ENCODE data around the gene CDKN2B-AS1. TPM values are rescaled to one million over a fixed set of nuclear protein-coding genes. Genes with fewer than 3 reads are reported as not detected.

Gene CDKN2B-AS1
- total and polyA plus RNA-seq, 8 donors: 0.18 to 1.6 (median 0.36) TPM

- no peaks in the 10 kb centered on the region for H3K27me3 ChIP-seq
- H3K4me1 ChIP-seq: peaks cover 0 to 20% of the 10 kb centered on the region in 2 donors
- intact Hi-C loops (cut with DNase I): no loop called here
- no peak for TF ChIP-seq CTCF (IDR thresholded peaks at IDR 0.05)
- no peak overlapping the region for H3K4me3 ChIP-seq
- ATAC-seq (peak; percentile 37), DNase-seq (no peak)
- H3K27ac ChIP-seq: peak overlapping the region in 1 of 2 donors; percentile 60
- no peaks in the 10 kb centered on the region for H3K36me3 ChIP-seq
- H3K9me3 ChIP-seq: no peaks in the 10 kb centered on the region
These were observed 174.7 kb downstream of the CDKN2B-AS1 start for GRCh38 chr9:22169243-22169642.

- DNase-seq (no peak), ATAC-seq (peak; percentile 52)
- TF ChIP-seq CTCF (IDR thresholded peaks at IDR 0.05): no peak
- Histone ChIP-seq H3K9me3 (no peaks in the 10 kb centered on the region), H3K4me3 (no peak overlapping the region), H3K4me1 (peaks cover 0 to 20% of the 10 kb centered on the region in 2 donors), H3K27me3 (no peaks in the 10 kb centered on the region), H3K36me3 (no peaks in the 10 kb centered on the region), H3K27ac (peak overlapping the region in 1 of 2 donors; percentile 60)
- intact Hi-C loops (cut with DNase I): no loop called here
These were observed 175.3 kb downstream of the CDKN2B-AS1 start for GRCh38 chr9:22169727-22170503.

Other genes with a start within 250 kb of the CDKN2B-AS1 start
- 10 to 100 TPM; 35.6 to 44.6 TPM for gene MTAP, start 192.2 kb upstream of the CDKN2B-AS1 start, total RNA-seq
- gene MTAP, start 192.2 kb upstream of the CDKN2B-AS1 start, polyA plus RNA-seq (ENCODE audit: insufficient read length in 6 of 6): 10 to 100 TPM; 34.0 to 44.0 (median 36.7) TPM
- gene CDKN2A, start 399 bp upstream of the CDKN2B-AS1 start, total RNA-seq: 1 to 10 TPM; 1.2 to 1.6 TPM
- under 1 TPM in 2 of 6 donors, not detected in 4; 0.30 to 0.35 TPM for gene CDKN2A, start 399 bp upstream of the CDKN2B-AS1 start, polyA plus RNA-seq (ENCODE audit: insufficient read length in 6 of 6)
- 10 to 100 TPM; 17.0 to 75.6 TPM for gene CDKN2B, start 14.5 kb downstream of the CDKN2B-AS1 start, total RNA-seq
- under 1 TPM in 5 of 6 donors, not detected in 1; 0.06 to 0.15 (median 0.10) TPM for gene CDKN2B, start 14.5 kb downstream of the CDKN2B-AS1 start, polyA plus RNA-seq (ENCODE audit: insufficient read length in 6 of 6)